Neural crest cell (in vitro differentiated cells): ENCODE results near the gene ZNF653. TPM values are rescaled to one million over a fixed set of nuclear protein-coding genes. Genes with fewer than 3 reads are reported as not detected.

ENCODE experiments used
- DNase-seq: peaks from one replicate; pipeline ENCODE4 v3.0.0; 2021; ENCODE audit warnings: low read depth, mixed read lengths, low spot score
- H3K27ac Mint-ChIP-seq: one replicate; pipeline ENCODE4 v1.8.0; 2021; ENCODE audit warnings: mild to moderate bottlenecking, mixed read lengths; ENCODE audit not compliant: unreplicated experiment
- H3K27me3 Mint-ChIP-seq: 2 replicates; pipeline ENCODE4 v1.8.0; 2021; ENCODE audit warnings: low read depth, mild to moderate bottlenecking, mixed read lengths
- H3K36me3 Mint-ChIP-seq: 2 replicates; pipeline ENCODE4 v1.8.0; 2021; ENCODE audit warnings: low read depth, mild to moderate bottlenecking, mixed read lengths
- H3K4me1 Mint-ChIP-seq: 2 replicates; pipeline ENCODE4 v1.8.0; 2021; ENCODE audit warnings: mixed read lengths
- H3K4me3 Mint-ChIP-seq: one replicate; pipeline ENCODE4 v1.8.0; 2021; ENCODE audit warnings: mild to moderate bottlenecking, mixed read lengths
- H3K9me3 Mint-ChIP-seq: 2 replicates; pipeline ENCODE4 v1.8.0; 2021; ENCODE audit warnings: mixed read lengths
- total RNA-seq: library from RNA; stranded (reverse); gene quantifications from 2 replicates; pipeline ENCODE4 v1.2.1, GENCODE V29; 2021
- TF ChIP-seq, protein P1 (sequence below): fragments of 200-600 bp; sonication (generic); conservative IDR thresholded peaks from 2 replicates; pipeline ENCODE4 v1.5.0; 2021; ENCODE audit warnings: antibody characterized with exemption, mild to moderate bottlenecking

Gene ZNF653
- total RNA-seq, 1 donor from 2014 or later, result 19.0 TPM

DNA sequence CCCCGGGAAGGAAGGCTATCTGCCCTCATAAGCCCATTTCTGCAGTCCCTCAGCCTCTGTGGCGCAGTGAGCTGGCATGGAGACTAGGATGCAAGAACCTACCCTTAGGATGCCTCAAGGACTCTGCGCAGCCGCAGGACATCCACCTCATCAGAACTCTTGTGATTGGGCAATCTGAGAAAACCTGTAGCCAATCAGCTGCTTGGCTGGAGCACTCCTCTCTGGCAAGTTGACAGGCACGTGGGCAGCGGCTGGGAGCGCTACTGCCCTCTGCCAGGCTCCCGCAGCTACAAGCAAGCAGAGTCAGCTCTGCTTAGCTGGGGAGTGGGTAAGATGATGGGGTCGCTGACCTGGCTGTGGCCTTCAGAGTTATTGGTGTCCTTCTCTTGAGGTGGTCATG lies 24.8 kb upstream of the ZNF653 start:
- no peak overlapping the region for H3K27ac Mint-ChIP-seq
- H3K4me1 Mint-ChIP-seq, result peaks cover 23% of the 10 kb centered on the region
- peak; percentile 29 for DNase-seq
- no peaks in the 10 kb centered on the region for H3K36me3 Mint-ChIP-seq
- peaks cover 2% of the 10 kb centered on the region for H3K9me3 Mint-ChIP-seq
- TF ChIP-seq, protein P1, sequence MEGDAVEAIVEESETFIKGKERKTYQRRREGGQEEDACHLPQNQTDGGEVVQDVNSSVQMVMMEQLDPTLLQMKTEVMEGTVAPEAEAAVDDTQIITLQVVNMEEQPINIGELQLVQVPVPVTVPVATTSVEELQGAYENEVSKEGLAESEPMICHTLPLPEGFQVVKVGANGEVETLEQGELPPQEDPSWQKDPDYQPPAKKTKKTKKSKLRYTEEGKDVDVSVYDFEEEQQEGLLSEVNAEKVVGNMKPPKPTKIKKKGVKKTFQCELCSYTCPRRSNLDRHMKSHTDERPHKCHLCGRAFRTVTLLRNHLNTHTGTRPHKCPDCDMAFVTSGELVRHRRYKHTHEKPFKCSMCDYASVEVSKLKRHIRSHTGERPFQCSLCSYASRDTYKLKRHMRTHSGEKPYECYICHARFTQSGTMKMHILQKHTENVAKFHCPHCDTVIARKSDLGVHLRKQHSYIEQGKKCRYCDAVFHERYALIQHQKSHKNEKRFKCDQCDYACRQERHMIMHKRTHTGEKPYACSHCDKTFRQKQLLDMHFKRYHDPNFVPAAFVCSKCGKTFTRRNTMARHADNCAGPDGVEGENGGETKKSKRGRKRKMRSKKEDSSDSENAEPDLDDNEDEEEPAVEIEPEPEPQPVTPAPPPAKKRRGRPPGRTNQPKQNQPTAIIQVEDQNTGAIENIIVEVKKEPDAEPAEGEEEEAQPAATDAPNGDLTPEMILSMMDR, result peak; percentile 19
- peak overlapping the region; percentile 70 for H3K4me3 Mint-ChIP-seq
- no peaks in the 10 kb centered on the region for H3K27me3 Mint-ChIP-seq

GRCh38 chr19:11528551-11529341 lies 23.1 kb upstream of the ZNF653 start, which contains the start of gene ECSIT:
ECSIT (minus strand) TSS chr19:11529134; CDS start chr19:11519170, 9,964 bp downstream.
- Mint-ChIP-seq H3K9me3 (peaks cover 2% of the 10 kb centered on the region), H3K36me3 (no peaks in the 10 kb centered on the region), H3K4me3 (peak within 1 kb of the TSS; percentile 98), H3K27ac (peak within 1 kb of the TSS; percentile 95), H3K4me1 (peaks cover 21% of the 10 kb centered on the region), H3K27me3 (no peaks in the 10 kb centered on the region)
- TF ChIP-seq, protein P1, result no peak
- DNase-seq, result peak; percentile 92

- TF ChIP-seq, protein P1, result no peak
- H3K4me1 Mint-ChIP-seq, result no peaks in the 10 kb centered on the region
- no peaks in the 10 kb centered on the region for H3K36me3 Mint-ChIP-seq
- peak overlapping the region; percentile 23 for H3K4me3 Mint-ChIP-seq
- no peaks in the 10 kb centered on the region for H3K27me3 Mint-ChIP-seq
- H3K27ac Mint-ChIP-seq, result no peak overlapping the region
- H3K9me3 Mint-ChIP-seq, result no peaks in the 10 kb centered on the region
- no peak for DNase-seq
Observed at GRCh38 chr19:11519138-11519537, 13.5 kb upstream of the ZNF653 start.

DNA sequence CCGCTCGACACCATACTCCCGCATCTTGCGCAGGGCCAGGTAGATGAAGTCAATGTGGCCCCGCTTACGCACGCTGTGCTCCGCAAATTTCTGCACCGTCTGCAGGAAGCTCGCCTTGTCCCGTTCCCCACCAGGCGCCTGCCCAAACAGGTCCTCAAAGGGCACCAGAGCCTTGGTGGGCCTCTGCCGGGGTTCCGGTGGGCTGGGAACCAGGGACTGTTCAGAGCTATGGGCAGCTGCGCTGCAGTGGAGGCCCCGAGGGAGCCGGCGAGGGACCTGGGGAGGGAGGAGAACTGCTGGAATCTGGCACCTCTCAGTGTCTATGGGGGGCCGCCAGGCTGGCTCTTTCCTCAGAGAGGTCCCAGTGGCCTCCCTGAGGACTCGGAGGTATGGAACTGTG lies 8.3 kb upstream of the ZNF653 start:
- TF ChIP-seq, protein P1, result no peak
- Mint-ChIP-seq H3K27ac (no peak overlapping the region), H3K4me1 (no peaks in the 10 kb centered on the region), H3K27me3 (no peaks in the 10 kb centered on the region), H3K4me3 (no peak overlapping the region), H3K9me3 (no peaks in the 10 kb centered on the region), H3K36me3 (peaks cover 2% of the 10 kb centered on the region)
- DNase-seq, result no peak

- no peak for DNase-seq
- Mint-ChIP-seq H3K9me3 (no peaks in the 10 kb centered on the region), H3K27me3 (peaks cover 4% of the 10 kb centered on the region), H3K4me3 (no peak overlapping the region), H3K4me1 (peaks cover 11% of the 10 kb centered on the region), H3K36me3 (peaks cover 2% of the 10 kb centered on the region), H3K27ac (no peak overlapping the region)
- TF ChIP-seq, protein P1, result no peak
Observed at GRCh38 chr19:11510444-11510843, 4.8 kb upstream of the ZNF653 start.
